ENCODE data around the gene MAPK4.

- TF ChIP-seq MAX (CRISPR knock-in tag; IDR thresholded peaks at IDR 0.05), result no peak
- no peak for TF ChIP-seq CTCF (IDR thresholded peaks at IDR 0.05)
- no peak for TF ChIP-seq E2F1 (CRISPR knock-in tag; IDR thresholded peaks at IDR 0.05)
- TF ChIP-seq USF2 (CRISPR knock-in tag; IDR thresholded peaks at IDR 0.05), result no peak
- no peak for TF ChIP-seq PREB (CRISPR knock-in tag; IDR thresholded peaks at IDR 0.05; ENCODE audit: borderline replicate concordance)
- no peak for TF ChIP-seq TCF7 (CRISPR knock-in tag; IDR thresholded peaks at IDR 0.05; ENCODE audit: low read depth)
- no peak for TF ChIP-seq ATF6 (CRISPR knock-in tag; IDR thresholded peaks at IDR 0.05)
- no peak for TF ChIP-seq ZNF423 (CRISPR knock-in tag; IDR thresholded peaks at IDR 0.05)
- TF ChIP-seq IRF1 (CRISPR knock-in tag; IDR thresholded peaks at IDR 0.05), result no peak
- no peak for TF ChIP-seq FOXP4 (CRISPR knock-in tag; IDR thresholded peaks at IDR 0.05)
- TF ChIP-seq MYBL2 (CRISPR knock-in tag; IDR thresholded peaks at IDR 0.05), result no peak
Observed at GRCh38 chr18:50658601-50659000, 98.7 kb downstream of the MAPK4 start.
